Activated CD8-positive, alpha-beta memory T cell treated with anti-CD3 and anti-CD28 coated beads for 4 hours (primary cell): Measurements from ENCODE around the gene PCCA.
"Not testable (repeated sequence)": the region's sequence is repeated elsewhere in the genome, so short reads cannot be mapped to it uniquely, and the experiment has no call there.

ENCODE experiments used
- DNase-seq, 2 donors: peaks; one replicate each; pipeline ENCODE4 v3.0.0-alpha.2; 2020; ENCODE audit warnings: low read depth in 2 of 2

The PCCA gene

DNA sequence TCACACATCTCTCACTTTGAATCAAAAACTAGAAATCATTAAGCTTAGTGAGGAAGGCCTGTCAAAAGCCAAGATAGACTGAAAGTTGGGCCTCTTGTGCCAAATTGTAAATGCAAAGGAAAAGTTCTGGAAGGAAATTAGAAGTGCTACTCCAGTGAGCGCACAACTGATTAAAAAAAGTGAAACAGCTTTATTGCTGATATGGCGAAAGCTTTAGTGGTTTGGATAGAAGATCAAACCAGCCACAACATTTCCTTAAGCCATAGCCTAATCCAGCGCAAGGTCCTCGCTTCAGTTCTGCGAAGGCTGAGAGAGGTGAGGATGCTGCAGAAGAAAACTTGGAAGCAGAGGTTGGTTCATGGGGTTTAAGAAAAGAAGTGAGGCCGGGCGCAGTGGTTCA lies 7.6 kb downstream of the PCCA start:
- DNase-seq: no peak

GRCh38 chr13:100097821-100098220 lies 8.9 kb downstream of the PCCA start:
- DNase-seq: no peak

DNA sequence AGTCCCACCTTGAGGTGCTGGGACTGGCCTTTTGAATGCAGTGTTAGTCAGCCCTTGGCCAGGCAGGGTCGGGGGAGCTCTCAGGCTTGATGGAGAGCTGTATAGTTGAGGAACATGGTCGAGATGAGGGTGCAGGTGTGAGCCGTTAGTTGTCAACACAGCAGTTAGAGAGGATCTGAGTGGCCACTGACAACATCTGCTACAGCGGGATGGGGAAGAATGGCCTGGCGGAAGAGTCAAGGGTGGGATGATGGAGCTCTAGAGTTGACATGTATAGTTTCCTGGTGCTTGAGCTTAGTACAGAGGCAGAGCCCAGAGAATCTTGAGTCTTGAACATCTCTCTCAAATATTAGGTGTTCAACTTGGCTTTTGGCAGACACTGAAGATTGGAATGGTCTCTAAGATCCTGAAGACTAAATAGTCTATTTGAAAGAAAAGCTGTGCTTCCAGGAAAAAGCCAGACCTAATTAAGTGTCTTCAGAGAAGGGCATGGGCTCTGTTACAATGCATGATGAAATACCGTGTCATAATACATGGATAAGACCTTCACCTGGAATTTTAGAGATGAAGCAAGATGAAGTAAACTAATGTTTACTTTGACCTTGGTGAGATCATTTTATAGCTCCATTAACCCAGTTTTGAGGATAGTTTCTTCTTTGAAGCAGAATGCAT lies 9.7 kb downstream of the PCCA start:
- no peak for DNase-seq

- not testable (repeated sequence) for DNase-seq
These were observed 10.2 kb downstream of the PCCA start for GRCh38 chr13:100099117-100099445.

GRCh38 chr13:100100115-100100879 lies 11.4 kb downstream of the PCCA start:
- DNase-seq: no peak

DNA sequence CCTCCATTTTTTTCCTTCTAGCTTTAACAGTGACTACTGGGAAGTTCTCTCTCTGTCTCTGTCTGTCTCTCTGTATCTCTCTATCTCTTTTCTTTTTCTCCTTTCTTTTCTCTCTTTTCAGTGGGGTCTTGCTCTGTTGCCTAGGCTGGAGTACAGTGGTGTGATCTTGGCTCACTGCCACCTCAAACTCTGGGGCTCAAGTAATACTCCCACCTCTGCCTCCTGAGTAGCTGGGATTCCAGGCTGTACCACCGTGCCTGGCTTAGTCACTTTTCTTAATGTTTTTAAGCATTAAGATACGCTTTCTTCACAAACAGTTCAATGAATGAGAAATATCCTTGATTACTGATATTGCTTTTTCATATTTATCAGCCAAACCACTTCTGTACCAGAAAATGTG lies 13.1 kb downstream of the PCCA start:
- no peak for DNase-seq

GRCh38 chr13:100106005-100106404 lies 17.1 kb downstream of the PCCA start:
- no peak for DNase-seq

DNA sequence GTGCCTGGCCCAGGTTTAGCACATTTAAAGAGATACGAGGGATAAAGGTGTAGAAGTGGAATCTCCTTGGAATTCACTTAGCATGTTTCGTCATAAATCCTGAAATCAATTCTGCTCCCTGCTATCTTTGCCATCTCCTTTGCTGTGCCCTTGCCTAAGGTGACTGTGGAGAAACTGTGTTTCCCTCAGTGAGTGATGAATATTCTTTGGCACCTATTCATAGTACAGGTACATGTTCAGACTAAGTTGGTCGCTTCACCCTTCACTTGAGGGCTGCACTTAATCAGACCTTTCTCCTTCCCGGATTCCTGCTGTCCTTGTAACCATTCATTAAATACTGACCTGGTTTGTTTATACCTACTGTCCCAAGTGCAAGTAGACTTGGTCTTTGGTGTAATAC lies 17.8 kb downstream of the PCCA start:
- DNase-seq: no peak

- DNase-seq: no peak
These were observed 20.1 kb downstream of the PCCA start for GRCh38 chr13:100108913-100109507.

DNA sequence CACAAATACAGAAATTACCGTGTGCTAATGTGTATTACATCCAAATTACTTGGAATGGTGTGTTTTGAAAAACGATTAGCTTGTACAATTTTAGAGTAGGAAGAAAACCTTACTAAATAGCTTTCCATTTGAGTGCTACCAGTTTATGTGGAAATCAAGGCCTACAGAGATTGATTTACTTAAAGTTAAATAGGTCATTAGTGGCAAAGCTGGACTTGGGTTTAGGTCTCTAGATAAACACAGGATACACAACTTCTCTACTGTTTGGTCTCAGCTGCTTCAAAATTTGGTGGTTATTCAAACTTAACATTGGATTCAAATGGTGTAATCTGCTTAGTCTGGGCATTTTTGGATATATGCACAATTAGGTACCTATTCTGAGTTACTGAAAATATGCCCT lies 21.4 kb downstream of the PCCA start:
- no peak for DNase-seq

DNA sequence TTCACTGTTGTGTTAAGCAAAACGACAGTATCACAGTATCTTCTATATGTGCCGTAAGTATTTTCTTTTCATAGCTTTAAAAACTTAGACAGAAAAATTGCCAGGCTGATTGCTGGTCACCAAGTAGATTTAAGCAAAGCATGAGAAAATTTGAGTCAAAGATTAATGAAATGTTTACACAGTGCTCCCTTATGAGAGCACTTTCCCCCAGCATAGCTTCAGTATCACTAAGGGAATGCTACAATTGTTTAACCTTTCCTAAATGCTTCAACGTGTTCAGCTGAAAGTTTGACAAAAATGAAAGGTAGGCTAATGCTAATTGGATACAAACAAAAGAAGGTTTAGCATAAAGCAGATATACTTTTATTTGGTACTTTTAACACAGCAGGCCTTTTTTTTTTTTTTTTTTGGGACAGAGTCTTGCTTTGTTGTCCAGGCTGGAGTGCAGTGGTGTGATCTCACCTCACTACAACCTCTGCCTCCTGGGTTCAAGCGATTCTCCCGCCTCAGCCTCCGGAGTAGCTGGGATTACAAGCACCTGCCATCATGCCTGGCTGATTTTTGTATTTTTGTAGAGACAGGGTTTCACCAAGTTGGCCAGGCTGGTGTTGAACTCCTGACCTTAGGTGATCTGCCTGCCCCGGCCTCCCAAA lies 23.4 kb downstream of the PCCA start:
- no peak for DNase-seq

DNA sequence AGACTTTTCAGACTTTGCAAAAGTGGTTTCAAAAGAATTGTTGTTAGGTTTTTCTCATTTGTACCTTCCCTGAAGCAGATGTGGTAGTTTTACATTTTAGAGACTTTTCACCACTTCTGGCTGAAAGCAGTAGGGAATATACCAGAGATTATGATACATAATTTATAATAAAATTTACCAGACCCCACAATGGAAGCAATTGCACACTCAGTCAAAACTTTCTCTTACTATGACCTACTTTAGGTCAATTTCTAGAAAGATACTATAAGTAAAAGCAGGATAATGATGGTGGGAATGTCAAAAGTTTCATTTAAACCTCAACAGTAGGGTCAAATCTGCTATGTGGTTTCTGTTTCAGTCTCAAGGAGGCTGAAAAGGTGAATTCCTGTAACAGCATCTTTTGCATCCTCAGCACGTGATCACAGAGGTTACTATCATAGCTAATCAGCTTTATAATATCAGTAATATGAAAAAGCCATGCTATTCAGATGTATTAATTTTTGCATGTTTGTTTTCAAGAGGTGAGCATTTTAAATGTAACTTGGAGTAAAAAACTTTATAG lies 26.9 kb downstream of the PCCA start:
- DNase-seq: no peak

- no peak for DNase-seq
These were observed 35.4 kb downstream of the PCCA start for GRCh38 chr13:100124265-100124664.

DNA sequence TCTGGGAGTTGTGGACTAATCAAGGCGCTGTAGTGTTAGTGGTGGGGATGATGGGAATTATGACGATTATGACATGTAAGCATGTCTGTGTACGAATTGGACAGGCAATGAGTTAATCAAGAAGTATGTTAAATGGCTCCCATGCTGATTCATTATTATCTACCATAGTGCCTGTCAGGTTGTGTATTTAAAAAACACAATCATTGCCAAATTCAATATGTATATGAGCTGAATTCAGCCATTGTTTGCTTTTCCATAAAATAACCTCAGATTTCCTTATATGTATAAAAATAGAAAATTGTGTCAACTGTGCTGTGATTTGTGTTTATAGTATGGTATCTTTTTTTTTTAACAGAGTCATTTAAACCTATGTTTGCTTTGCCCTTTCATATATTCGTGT lies 37.1 kb downstream of the PCCA start:
- DNase-seq: no peak

DNA sequence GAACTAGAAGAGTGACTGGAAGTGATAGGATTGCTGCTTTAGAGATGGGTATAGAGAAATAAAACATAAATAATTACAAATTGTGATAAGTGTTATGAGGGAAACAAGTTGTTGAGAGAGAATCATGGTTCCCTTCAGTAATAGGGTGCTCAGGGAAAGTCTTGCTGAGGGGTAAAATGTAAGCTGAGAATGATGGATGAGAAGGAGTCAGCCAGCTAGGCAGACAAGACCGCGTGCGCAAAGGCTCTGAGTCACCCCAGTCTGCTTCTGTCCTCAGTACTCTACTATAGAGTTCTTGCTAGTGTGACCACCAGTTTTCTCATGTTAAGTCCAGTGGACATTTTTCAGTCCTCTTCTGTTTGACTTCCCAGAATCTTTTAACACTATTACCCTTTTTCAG lies 39.5 kb downstream of the PCCA start:
- no peak for DNase-seq

- no peak for DNase-seq
These were observed 39.9 kb downstream of the PCCA start for GRCh38 chr13:100128838-100129237.

GRCh38 chr13:100129605-100130004 lies 40.7 kb downstream of the PCCA start:
- no peak for DNase-seq

DNA sequence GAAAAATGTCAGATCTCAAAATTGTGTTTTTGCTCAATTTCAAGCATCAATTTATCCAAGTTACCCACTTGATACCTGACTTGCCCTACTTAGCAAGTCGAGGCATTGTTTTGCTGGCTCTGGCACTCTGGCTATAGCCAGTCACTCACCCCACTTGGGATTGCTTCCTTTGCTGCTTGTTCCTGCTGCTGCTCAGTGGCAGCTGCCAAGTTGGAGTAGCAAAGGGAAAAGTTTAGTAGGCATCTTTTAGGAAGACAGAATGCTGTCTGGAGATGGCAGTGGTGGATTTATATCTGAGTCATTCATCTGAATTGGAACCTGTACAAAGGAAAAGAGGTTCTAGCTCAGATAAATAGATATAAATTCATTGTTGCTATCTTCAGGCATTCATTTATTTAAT lies 41.2 kb downstream of the PCCA start:
- no peak for DNase-seq

DNA sequence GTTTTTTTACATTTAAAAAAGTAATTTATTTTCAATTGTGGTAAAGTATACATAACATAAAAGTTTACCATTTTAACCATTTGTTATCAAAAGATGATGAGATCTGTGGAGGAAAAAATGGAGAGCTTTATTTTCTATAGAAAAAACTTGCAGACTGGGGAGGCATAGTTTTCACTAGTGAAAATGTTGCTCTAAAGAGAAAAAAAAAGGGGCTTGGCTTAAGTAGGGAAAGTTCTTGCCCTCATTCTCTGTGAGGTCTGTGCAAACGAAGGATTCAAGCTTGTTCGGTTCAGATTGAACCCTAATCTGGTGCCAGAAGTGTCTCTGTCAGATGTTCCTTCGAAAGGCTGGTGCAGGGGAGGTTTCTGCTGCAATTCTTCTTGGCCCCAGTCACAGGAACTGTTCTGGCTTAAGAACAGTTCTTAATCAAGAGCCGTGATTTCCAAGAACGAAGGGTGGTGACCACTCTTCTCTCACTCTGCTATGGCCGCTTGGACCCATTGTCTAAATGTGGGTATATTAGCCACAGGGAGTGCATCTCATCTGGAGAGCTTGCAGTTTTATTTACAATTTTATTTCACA lies 42.1 kb downstream of the PCCA start:
- no peak for DNase-seq

- peak in 1 of 2 donors; percentile 20 for DNase-seq
These were observed 43.1 kb downstream of the PCCA start for GRCh38 chr13:100131863-100132574.

- DNase-seq: no peak
These were observed 50.1 kb downstream of the PCCA start for GRCh38 chr13:100138859-100139491.
